GM18505 (cell line): ENCODE measurements around the gene HSF2BP.

Experiments
- ATAC-seq: cut with Tn5 transposase; IDR thresholded peaks from one replicate; pipeline ENCODE4 v1.9.1; 2021; ENCODE audit not compliant: unreplicated experiment
- POLR2A ChIP-seq: IDR thresholded peaks from 4 replicates; pipeline ENCODE4 v1.6.1; 2011; ENCODE audit warnings: borderline replicate concordance; ENCODE audit not compliant: insufficient read depth, insufficient read length; ENCODE audit errors: extremely low read depth

The HSF2BP gene

GRCh38 chr21:43609501-43610340 is 49.6 kb downstream of the HSF2BP start:
- no peak for ATAC-seq

GRCh38 chr21:43608664-43609063 is 50.6 kb downstream of the HSF2BP start:
- no peak for TF ChIP-seq POLR2A
- ATAC-seq = no peak

More at GRCh38 chr21:43609501-43610340, 49.6 kb downstream of the HSF2BP start:
- no peak for TF ChIP-seq POLR2A

GRCh38 chr21:43608225-43608624 is 51.1 kb downstream of the HSF2BP start:
- TF ChIP-seq POLR2A = no peak
- no peak for ATAC-seq

- no peak for TF ChIP-seq POLR2A
- no peak for ATAC-seq
Measured at GRCh38 chr21:43605320-43606215, 53.7 kb downstream of the HSF2BP start.

DNA sequence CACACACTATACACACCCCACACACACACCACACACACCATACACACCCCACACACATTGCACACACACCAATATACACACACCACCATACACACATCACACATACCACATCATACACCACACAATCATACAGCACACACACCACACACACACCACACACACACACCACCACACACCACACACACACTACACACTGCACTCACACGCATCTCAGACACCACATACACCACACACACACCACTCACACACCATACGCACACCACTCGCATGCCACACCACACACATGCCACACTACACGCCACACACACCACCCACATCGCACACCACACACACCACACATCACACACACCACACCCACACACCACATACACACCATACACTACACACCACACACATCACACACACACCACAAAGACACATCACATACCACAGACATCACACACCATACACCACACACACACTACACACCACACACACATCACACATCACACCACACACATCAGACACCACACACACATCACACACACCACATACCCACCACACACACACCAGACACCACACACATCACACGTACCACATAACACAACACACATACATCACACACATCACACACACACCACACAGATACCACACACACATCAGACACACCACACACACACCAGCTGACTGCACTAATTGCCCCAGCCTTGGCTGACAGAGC is 54.6 kb downstream of the HSF2BP start:
- no peak for TF ChIP-seq POLR2A
- ATAC-seq = no peak

GRCh38 chr21:43603641-43604504 is 55.4 kb downstream of the HSF2BP start:
- ATAC-seq = no peak
- TF ChIP-seq POLR2A = no peak

DNA sequence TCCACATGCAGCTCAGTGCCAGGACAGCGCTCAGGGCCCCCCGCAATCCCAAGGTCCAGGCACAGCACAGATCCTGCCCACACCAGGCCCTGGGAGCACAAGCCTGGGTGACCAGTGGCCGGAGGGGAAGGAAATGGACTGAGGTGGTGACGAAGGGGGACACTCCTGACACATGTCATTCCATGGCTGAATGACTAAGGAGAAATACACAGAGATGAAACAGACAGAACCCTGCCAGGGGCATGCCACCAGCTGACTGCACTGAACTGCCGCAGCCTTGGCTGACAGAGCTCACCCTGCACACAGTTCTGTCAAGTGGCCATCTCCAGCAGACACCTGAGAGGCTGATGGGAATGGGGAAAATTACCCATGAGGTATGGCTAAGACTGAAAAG is 56.1 kb downstream of the HSF2BP start:
- no peak for ATAC-seq
- no peak for TF ChIP-seq POLR2A

- TF ChIP-seq POLR2A = no peak
- no peak for ATAC-seq
Measured at GRCh38 chr21:43602266-43603232, 56.7 kb downstream of the HSF2BP start.

DNA sequence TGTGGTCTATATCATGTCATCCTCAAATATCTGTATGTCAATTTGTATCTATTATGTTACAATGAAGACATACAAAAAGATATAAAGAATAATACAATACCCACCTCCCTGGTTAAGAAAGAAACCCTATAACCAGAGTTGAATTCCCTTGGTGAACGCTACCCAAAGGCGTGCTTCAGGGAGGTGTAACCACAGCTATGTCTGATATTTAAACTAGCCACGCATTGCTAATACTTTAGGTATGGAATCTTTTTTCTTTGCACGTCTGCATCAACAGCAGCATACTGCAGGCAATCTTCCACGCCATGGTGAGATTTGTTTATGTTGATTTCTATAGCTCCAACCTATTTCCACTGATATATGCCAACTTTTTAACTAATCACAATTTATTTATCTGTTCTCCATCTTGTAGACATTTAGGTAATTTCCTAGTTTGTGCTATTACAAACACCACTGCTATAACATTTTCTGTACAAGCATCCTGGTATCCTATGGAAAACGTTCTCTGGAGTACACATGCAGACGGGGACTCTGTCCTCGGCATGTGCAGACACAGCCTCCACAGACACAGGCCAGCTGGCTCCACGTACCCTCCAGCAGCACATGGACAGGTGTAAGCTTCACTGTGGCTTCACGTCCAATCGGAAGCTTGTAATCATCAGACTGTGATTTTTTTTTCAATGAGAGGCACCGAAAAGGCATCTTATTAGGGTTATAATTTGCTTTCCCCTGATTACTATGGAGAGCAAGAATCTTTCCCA is 58.5 kb downstream of the HSF2BP start:
- ATAC-seq = no peak
- no peak for TF ChIP-seq POLR2A

GRCh38 chr21:43599728-43600127 is 59.6 kb downstream of the HSF2BP start:
- no peak for ATAC-seq
- no peak for TF ChIP-seq POLR2A
